Breast epithelium (tissue), 3 donors: ENCODE data around the gene SP6.

ENCODE experiments used
- CTCF ChIP-seq, 3 donors: fragments of 450-650 bp; IDR thresholded peaks; one replicate each; pipeline ENCODE4 v1.5.1; 2016 to 2017; ENCODE audit warnings: antibody characterized with exemption in 3 of 3, mild to moderate bottlenecking in 3 of 3, moderate library complexity in 3 of 3
- POLR2A ChIP-seq: fragments of 450-650 bp; IDR thresholded peaks from one replicate; pipeline ENCODE4 v1.6.1; 2016; ENCODE audit warnings: antibody characterized with exemption, mild to moderate bottlenecking, moderate library complexity

- TF ChIP-seq CTCF (IDR thresholded peaks at IDR 0.05), result no peak
- TF ChIP-seq POLR2A, result no peak
Observed at GRCh38 chr17:47816111-47816735, 34.7 kb downstream of the SP6 start.
